Ovary (tissue), 9 donors: ENCODE measurements around the gene TSPO. TPM values are rescaled to one million over a fixed set of nuclear protein-coding genes. Genes with fewer than 3 reads are reported as not detected.

Experiments
- DNase-seq, 5 donors: peaks; one replicate each; pipeline ENCODE4 v3.0.0-alpha.2; 2019 to 2020
- H3K27ac ChIP-seq, 2 donors: fragments of 200-600 bp; one replicate each; pipeline versions ENCODE4 v1.5.1 to v1.8.0; 2019 to 2022
- H3K27me3 ChIP-seq: fragments of 200-600 bp; one replicate; pipeline ENCODE4 v1.8.0; 2022
- H3K36me3 ChIP-seq: fragments of 200-600 bp; sonication (generic); one replicate; pipeline ENCODE4 v1.5.1; 2019
- H3K4me1 ChIP-seq: one replicate; pipeline ENCODE4 v1.8.1; 2013; ENCODE audit warnings: mild to moderate bottlenecking, moderate library complexity; ENCODE audit not compliant: insufficient read depth
- H3K4me3 ChIP-seq: fragments of 200-600 bp; sonication (generic); one replicate; pipeline ENCODE4 v1.5.1; 2017
- H3K9me3 ChIP-seq, 2 donors: fragments of 200-600 bp in 1 of 2; sonication (generic) in 1 of 2; one replicate each; pipeline versions ENCODE4 v1.5.1 to v1.8.1; 2013 to 2019; ENCODE audit warnings: mild to moderate bottlenecking in 1 of 2, moderate library complexity in 1 of 2
- CTCF ChIP-seq, 3 donors: fragments of 450-650 bp in 2 of 3; fragments of 200-600 bp in 1 of 3; IDR thresholded peaks; one replicate each; pipeline versions ENCODE4 v1.5.1 to v1.8.0; 2016 to 2022; ENCODE audit warnings: antibody characterized with exemption in 3 of 3, mild to moderate bottlenecking in 1 of 3
- EP300 ChIP-seq: sonication (generic); formaldehyde crosslinking; IDR thresholded peaks from one replicate; pipeline ENCODE4 v1.6.1; 2017; ENCODE audit warnings: antibody characterized with exemption
- POLR2A ChIP-seq: fragments of 450-650 bp; IDR thresholded peaks from one replicate; pipeline ENCODE4 v1.6.1; 2017; ENCODE audit warnings: antibody characterized with exemption, mild to moderate bottlenecking, moderate library complexity
- WGBS, 3 donors: extraction: QIAGEN DNeasy Blood & Tissue Kit in 1 of 3; methylation state at CpG; one replicate each; pipeline versions ENCODE4 v1.1.5 to v1.1.7; 2013 to 2017; 5-methylcytosine and 5-hydroxymethylcytosine counted together
- intact Hi-C, 4 donors: fragments of 100-400 bp; cut with DNase I; formaldehyde crosslinking; loops; one replicate each; pipeline versions ENCODE4 v1.11.0 to v1.15.1; 2022 to 2023
- polyA plus RNA-seq, 2 donors: library from polyadenylated mRNA; stranded (reverse); fragments of 200-250 nt in 1 of 2; fragments of 350-450 nt in 1 of 2; fragmentation: Illumina TruSeq in 1 of 2; extraction: RNeasy Lipid Tissue Mini Kit (QIAGEN cat#74804) in 1 of 2; gene quantifications; one replicate each; pipeline ENCODE4 v1.2.3, GENCODE V29; 2013 to 2014
- total RNA-seq, 7 donors: library from RNA; depleted of rRNA in 2 of 7; stranded (reverse); fragments of >200 nt in 2 of 7; fragmentation: NEBNext Ultra II Directional in 3 of 7; extraction: Animal tissue kit (Norgen Biotek cat#: 25700) in 3 of 7; gene quantifications; one replicate each; pipeline versions ENCODE4 v1.1.0 to v1.2.4, GENCODE V29; 2016 to 2023
- donor health status: DM: no; HTN: no; CAD: no; lungs with moderate emphysema.
- donor health status: DM: no; HTN: no; CAD: no.
- donor health status: Bipolar disorder and iron deficiency.
- donor health status: DM: yes; HTN: yes; CAD: no.
- donor health status: DM: no; HTN: no; CAD: no.
- donor health status: DM: yes; HTN: yes; CAD: no.

The TSPO gene
- total and polyA plus RNA-seq, 9 donors: 1.3 to 263 (median 79.1) TPM

GRCh38 chr22:43114958-43115357, 36.4 kb upstream of the TSPO start:
- 41 to 48% (median 46%) methylated on average over 5 of the region's 5 CpGs for WGBS, 3 donors
- H3K27ac ChIP-seq: no peak overlapping the region

GRCh38 chr22:43116932-43117331, 34.4 kb upstream of the TSPO start:
- H3K36me3 ChIP-seq: no peaks in the 10 kb centered on the region
- intact Hi-C loops: no loop called here
- H3K4me1 ChIP-seq: no peaks in the 10 kb centered on the region
- TF ChIP-seq CTCF (IDR thresholded peaks at IDR 0.05): no peak
- TF ChIP-seq EP300: no peak
- no peak for TF ChIP-seq POLR2A
- no peaks in the 10 kb centered on the region for H3K27me3 ChIP-seq
- DNase-seq: no peak
- H3K27ac ChIP-seq: no peak overlapping the region
- no peaks in the 10 kb centered on the region for H3K9me3 ChIP-seq
- H3K4me3 ChIP-seq: no peak overlapping the region
- WGBS, 3 donors: 89 to 90% (median 89%) methylated on average over 7 of the region's 7 CpGs

More at GRCh38 chr22:43114958-43115357, 36.4 kb upstream of the TSPO start:
- TF ChIP-seq EP300 (no peak), CTCF (IDR thresholded peaks at IDR 0.05) (no peak), POLR2A (no peak)
- H3K4me3 ChIP-seq: no peak overlapping the region
- peaks cover 9% of the 10 kb centered on the region for H3K4me1 ChIP-seq
- no peaks in the 10 kb centered on the region for H3K9me3 ChIP-seq
- no peaks in the 10 kb centered on the region for H3K27me3 ChIP-seq
- intact Hi-C loops: no loop called here
- no peak for DNase-seq
- no peaks in the 10 kb centered on the region for H3K36me3 ChIP-seq

- Histone ChIP-seq H3K4me3 (no peak overlapping the region), H3K36me3 (no peaks in the 10 kb centered on the region), H3K9me3 (no peaks in the 10 kb centered on the region), H3K4me1 (no peaks in the 10 kb centered on the region), H3K27me3 (no peaks in the 10 kb centered on the region), H3K27ac (no peak overlapping the region)
- intact Hi-C loops: no loop called here
- TF ChIP-seq POLR2A: no peak
- TF ChIP-seq CTCF (IDR thresholded peaks at IDR 0.05): no peak
- no peak for TF ChIP-seq EP300
- WGBS, 3 donors: 76 to 82% (median 80%) methylated on average over 17 to 21 of the region's 21 CpGs
- DNase-seq: no peak
Observed at GRCh38 chr22:43118024-43118849, 33.1 kb upstream of the TSPO start.

- Histone ChIP-seq H3K9me3 (no peaks in the 10 kb centered on the region), H3K4me1 (no peaks in the 10 kb centered on the region), H3K36me3 (no peaks in the 10 kb centered on the region), H3K4me3 (no peak overlapping the region), H3K27me3 (no peaks in the 10 kb centered on the region), H3K27ac (no peak overlapping the region)
- DNase-seq: no peak
- intact Hi-C loops: no loop called here
- WGBS, 3 donors: 62 to 77% (median 65%) methylated on average over 7 of the region's 7 CpGs
- TF ChIP-seq CTCF (IDR thresholded peaks at IDR 0.05): no peak
Observed at GRCh38 chr22:43118953-43119458, 32.4 kb upstream of the TSPO start.
